ENCODE data around the gene UMAD1. TPM values are rescaled to one million over a fixed set of nuclear protein-coding genes. Genes with fewer than 3 reads are reported as not detected.

UMAD1 gene
- total and polyA plus RNA-seq, 2 donors (not counting 3 experiments of a cell fraction or from before 2014, with no cell fraction given), result 5.6 to 6.6 TPM

- H3K9ac ChIP-seq (replicated peaks; ENCODE audit: extremely low read depth, insufficient read depth, low read length), result no peak overlapping the region
- H3K9me1 ChIP-seq (replicated peaks; ENCODE audit: control insufficient read depth, extremely low read depth, insufficient read depth, low read length), result peaks cover 2% of the 10 kb centered on the region
- H3K4me2 ChIP-seq (ENCODE audit: insufficient read depth, low read length), result no peak overlapping the region
- FAIRE-seq (no peak), DNase-seq (ENCODE audit: low read depth, low spot score) (no peak)
- H3K4me1 ChIP-seq (ENCODE audit: control insufficient read depth, extremely low read depth, insufficient read depth, low read length), result no peaks in the 10 kb centered on the region
- H3K36me3 ChIP-seq (ENCODE audit: control insufficient read depth in 2 of 2, extremely low read depth in 1 of 2, insufficient read depth in 2 of 2, low read length in 2 of 2), result no peaks in the 10 kb centered on the region
- H3K9me3 ChIP-seq (replicated peaks; ENCODE audit: control insufficient read depth, insufficient read depth, low read length), result no peaks in the 10 kb centered on the region
- H3K27me3 ChIP-seq (ENCODE audit: control insufficient read depth in 2 of 2, insufficient read depth in 2 of 2, low read length in 2 of 2), result no peaks in the 10 kb centered on the region
- POLR2A ChIA-PET, result no interaction called here
- no peaks in the 10 kb centered on the region for H4K20me1 ChIP-seq (replicated peaks; ENCODE audit: control insufficient read depth, extremely low read depth, insufficient read depth, low read length)
- dilution Hi-C loops (cut with MboI; ENCODE audit: extremely low pct_ligation_motif_present, low sequenced_read_pairs) (no loop called here), intact Hi-C loops (cut with micrococcal nuclease) (loop anchor here (10.0 kb wide), 1 partner anchor 326 kb away; no protein-coding TSS in a partner anchor)
- no TSS peak for BruUV-seq (replicated peaks)
- H3K79me2 ChIP-seq (ENCODE audit: control insufficient read depth, insufficient read depth, low read length), result no peaks in the 10 kb centered on the region
- CTCF ChIA-PET, result interaction anchor here (1.3 to 1.9 kb wide), 2 partner anchors 167 to 322 kb away, joined by 3 to 6 read pairs; no protein-coding TSS in a partner anchor
- H3K4me3 ChIP-seq (replicated peaks in 1 of 3; ENCODE audit: insufficient read depth in 1 of 3, low read depth in 1 of 3, low read length in 3 of 3), result no peak overlapping the region
- no peak for TF ChIP-seq JUN (IDR thresholded peaks at IDR 0.05; ENCODE audit: borderline replicate concordance, insufficient read depth, insufficient read length, low read depth)
- no peak for TF ChIP-seq FOS (IDR thresholded peaks at IDR 0.05; ENCODE audit: borderline replicate concordance, insufficient read depth, low read length)
- TF ChIP-seq MYC (IDR thresholded peaks at IDR 0.05; ENCODE audit: low read depth, low read length), result no peak
- no peak for TF ChIP-seq POLR2AphosphoS5 (IDR thresholded peaks at IDR 0.05; ENCODE audit: insufficient read depth, low read depth, low read length)
- no peak for TF ChIP-seq MAX (IDR thresholded peaks at IDR 0.05; ENCODE audit: insufficient read depth, insufficient read length)
- TF ChIP-seq EZH2 (IDR thresholded peaks at IDR 0.05; ENCODE audit: borderline replicate concordance, low read depth, low read length, severe bottlenecking), result no peak
- no peak for TF ChIP-seq POLR2A (IDR thresholded peaks at IDR 0.05; ENCODE audit: low read depth, low read length)
- TF ChIP-seq CTCF (IDR thresholded peaks at IDR 0.05; ENCODE audit: extremely low read depth in 1 of 2, insufficient read depth in 1 of 2, low read depth in 1 of 2, low read length in 2 of 2), result no peak
- no peak overlapping the region for H2AFZ ChIP-seq (ENCODE audit: low read depth, low read length)
- H3K27ac ChIP-seq (ENCODE audit: insufficient read depth, low read depth, low read length), result no peak overlapping the region
Observed at GRCh38 chr7:7868572-7868899, 228.0 kb downstream of the UMAD1 start.
